HuH-7 (cell line): ENCODE results near the gene ALPK3.

Experiments
- DNase-seq: peaks from one replicate; pipeline ENCODE4 v3.0.0; 2011; ENCODE audit warnings: low spot score

Gene ALPK3

DNA sequence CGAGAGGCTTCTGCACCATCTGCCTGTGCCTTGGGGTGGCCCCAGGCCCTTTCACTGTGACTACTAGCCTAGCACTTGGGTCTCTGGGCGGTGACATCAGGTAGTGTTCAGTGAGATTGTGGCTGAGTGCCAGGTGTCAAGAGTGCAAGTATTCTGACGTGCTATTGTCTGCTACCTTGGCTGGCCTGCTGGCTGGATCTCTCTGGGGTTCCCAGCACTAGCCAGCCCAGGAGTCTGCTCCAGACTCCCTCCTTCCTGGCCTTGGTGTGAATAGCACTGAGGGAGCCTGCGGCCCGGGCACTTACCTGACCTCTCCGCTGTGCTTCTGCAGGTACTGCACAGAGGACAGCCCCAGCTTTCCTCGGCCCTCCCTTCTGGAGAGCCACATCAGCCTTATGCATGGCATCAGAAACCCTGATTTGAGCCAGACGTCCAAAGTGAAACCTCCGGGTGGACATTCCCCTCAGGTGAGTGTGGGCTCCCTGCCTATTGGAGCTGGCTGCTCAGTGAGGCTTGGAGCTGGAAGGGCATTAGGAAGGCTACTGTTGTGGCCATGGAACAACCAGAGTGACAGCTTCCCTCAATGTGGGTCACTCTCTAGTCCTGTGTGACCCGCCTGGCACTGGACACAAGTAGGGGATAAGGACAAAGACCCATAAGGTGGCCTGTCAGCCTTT is 17.5 kb upstream of the ALPK3 start:
- no peak for DNase-seq

DNA sequence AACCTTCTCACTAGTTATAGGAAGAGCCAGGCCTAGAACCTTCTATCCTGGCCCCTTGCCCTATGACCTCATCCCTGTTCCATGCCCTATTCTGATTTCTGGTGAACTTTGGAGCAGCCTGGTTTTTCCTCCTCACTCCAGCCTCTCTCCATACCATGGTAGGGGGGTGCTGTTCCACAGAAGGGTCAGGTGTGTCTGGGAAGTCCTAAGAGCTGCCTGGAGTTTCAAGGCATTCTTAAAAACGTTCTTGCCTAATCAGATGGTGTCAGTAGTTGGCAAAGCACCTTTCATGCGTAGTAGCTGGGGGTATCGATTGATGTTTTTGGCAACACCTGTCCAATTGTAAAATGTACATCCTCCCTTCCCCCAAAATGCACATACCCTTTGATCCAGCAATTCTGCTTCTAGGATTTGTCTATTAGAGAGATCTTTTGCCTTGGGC is 16.8 kb upstream of the ALPK3 start:
- no peak for DNase-seq

GRCh38 chr15:84804005-84804900 is 12.9 kb upstream of the ALPK3 start:
- DNase-seq = no peak

DNA sequence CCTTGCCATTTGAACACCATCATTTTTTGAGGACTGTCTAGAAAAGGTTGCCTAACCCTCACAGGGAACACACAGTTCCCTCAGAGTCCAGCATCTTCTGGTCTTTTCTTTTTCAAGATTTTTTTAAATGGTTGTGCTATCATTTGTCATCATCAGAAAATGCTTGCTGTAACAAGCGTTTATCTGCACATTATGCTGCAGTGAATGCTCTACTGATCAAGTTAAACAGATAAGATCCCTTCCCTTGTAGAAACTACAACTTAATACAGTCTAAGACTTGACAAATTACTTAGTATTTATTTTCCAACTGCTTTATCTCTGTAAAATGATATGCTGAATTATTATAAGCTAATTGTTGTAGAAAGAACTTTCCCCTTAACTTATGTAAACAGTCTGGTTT is 11.9 kb upstream of the ALPK3 start:
- no peak for DNase-seq

GRCh38 chr15:84807228-84807627 is 9.9 kb upstream of the ALPK3 start:
- no peak for DNase-seq

- DNase-seq = no peak
Observed at GRCh38 chr15:84810073-84810840, 6.9 kb upstream of the ALPK3 start.

DNA sequence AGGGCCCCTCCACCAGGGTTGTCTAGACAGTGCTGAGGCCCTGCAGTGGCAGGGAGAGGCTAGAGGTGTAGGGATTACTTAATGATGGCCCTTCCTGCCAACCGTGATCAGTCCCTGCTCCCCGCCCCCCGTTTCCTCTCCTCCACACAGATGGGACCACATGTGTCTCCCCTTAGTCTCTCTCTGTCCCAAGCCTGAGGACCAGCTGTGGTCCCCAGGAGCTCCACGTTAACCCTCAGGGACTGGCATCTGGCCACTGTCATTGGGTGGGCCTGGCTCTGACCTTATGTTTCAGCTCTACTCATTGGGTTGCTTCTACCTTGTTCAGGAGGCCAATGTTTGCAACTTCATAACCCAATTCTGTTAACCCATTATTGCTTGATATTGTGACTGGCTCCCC is 6.0 kb upstream of the ALPK3 start:
- DNase-seq = no peak

DNA sequence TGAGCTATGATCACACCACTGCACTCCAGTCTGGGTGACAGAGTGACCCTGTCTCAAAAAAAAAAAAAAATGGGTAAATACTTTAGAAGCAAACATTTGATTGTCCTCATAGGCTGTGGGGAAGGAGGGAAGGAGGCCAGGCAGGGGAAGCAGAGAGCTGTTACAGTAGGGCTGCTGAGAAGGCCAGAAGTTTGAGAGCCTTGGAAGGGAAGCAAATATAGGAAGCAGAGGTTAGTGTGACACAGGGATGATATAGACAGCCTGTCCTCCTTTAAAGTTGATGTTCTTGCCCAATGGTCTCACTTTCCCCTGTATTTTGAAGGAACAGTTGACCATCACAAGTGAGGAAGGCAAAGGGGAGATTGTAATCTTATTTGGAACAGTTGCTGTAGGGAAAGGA is 5.3 kb upstream of the ALPK3 start:
- DNase-seq = no peak

GRCh38 chr15:84812842-84813241 is 4.3 kb upstream of the ALPK3 start:
- DNase-seq = no peak

- no peak for DNase-seq
Observed at GRCh38 chr15:84813435-84813834, 3.7 kb upstream of the ALPK3 start.

GRCh38 chr15:84813931-84814330 is 3.2 kb upstream of the ALPK3 start:
- no peak for DNase-seq

DNA sequence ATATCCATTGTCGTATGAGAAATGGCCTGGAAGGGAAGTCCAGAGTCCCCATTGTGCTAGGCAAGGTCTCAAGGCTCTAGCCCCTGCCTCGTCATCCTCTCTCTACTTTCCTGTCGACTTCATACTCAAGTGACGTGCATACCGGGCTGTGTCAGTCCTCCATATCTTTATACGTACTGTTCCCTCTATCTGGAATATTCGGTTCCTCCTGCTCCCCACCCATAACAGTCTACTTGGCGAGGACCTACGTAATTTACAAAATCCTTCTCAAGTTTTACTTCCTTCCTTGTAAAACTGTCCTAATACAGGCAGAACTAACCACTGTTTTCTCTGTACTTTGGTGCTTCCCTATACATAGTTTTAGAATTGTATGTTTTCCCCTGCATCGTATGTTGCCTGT is 2.2 kb upstream of the ALPK3 start:
- DNase-seq = no peak

GRCh38 chr15:84817466-84818081 is 418 bp downstream of the ALPK3 start:
- DNase-seq = no peak

DNA sequence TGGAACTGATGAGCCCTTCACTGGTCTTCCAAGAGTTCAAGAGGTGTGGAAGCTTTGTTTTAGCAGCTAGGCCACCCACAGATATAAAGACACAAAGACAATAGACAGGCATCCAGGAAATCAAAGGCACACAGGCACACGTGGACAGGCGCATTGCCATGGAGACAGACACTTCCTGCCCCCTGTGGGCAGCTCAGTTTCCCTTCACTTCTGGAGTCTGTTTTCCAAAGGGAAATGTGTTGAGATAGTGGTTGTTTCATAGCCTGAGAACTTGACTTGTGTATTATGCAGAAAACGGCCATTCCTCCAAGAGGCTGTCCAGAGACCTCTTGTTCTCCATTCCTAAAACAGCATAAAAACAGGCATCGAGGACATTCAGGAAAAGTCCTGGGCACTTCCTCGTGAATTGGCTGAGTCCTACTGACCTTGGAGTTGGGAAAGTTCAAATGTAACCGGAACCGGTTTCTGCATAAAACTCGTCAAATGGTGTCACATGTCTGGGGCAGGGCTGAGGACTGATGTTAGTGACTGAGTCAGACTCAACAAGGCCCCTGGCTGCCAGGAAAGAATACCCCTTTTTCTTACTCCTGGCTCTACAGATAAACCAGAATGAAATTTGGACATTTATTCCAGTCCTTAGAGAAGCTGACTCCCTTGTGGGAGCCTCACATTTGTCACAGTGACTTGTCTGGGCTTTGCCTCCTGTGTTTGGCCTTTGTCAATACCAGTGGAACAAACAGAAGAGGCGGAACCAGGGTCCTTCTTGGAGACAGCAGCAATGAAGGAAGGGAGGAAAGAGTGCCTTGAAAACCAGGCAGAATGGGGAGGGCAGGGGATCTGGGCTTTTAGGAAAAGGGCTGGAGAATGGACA is 1.3 kb downstream of the ALPK3 start:
- no peak for DNase-seq

DNA sequence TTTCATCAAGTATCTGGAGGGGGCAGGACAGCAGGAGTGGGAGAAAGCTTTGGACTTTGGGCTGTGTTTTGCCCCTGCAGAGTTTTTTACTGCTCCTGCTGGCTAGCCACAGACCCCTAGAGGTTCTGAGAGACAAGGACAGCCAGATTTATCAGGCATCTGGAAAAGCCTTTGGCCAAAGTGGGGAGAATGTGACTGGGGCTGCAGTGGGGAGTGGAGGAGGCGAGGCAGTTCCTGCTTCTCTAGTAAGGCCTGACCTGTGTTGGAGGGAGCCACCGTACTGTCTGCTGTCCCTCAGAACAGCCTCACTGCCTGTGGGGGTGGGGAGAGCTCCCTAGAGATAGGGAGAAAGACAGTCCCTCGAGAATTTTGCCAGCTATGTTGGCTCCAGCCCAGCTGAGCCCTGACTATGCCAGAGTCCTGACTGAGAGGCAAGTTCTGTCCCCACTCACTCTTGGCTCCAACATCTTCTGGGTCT is 2.2 kb downstream of the ALPK3 start:
- peak; percentile 61 for DNase-seq

DNA sequence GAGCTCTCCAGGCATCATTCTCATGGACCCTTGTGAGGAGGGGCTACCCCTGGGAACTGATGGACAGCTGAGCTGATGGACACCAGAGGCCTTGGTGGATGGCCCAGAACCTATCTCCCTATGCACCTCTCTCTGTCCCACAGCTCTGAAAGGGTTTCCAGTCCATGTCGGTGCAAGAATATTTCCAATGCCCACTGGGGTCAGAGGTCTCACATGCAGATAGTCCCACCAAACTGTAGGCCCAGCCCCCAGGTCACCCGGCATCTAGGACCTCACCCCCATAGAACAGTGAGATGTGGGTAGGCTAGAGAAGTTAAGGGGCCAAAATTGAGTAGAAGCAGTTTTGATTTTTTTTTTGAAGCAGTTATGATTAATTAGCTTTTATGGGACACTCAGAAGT is 2.6 kb downstream of the ALPK3 start:
- DNase-seq = no peak

- no peak for DNase-seq
Observed at GRCh38 chr15:84821501-84822021, 4.4 kb downstream of the ALPK3 start.

DNA sequence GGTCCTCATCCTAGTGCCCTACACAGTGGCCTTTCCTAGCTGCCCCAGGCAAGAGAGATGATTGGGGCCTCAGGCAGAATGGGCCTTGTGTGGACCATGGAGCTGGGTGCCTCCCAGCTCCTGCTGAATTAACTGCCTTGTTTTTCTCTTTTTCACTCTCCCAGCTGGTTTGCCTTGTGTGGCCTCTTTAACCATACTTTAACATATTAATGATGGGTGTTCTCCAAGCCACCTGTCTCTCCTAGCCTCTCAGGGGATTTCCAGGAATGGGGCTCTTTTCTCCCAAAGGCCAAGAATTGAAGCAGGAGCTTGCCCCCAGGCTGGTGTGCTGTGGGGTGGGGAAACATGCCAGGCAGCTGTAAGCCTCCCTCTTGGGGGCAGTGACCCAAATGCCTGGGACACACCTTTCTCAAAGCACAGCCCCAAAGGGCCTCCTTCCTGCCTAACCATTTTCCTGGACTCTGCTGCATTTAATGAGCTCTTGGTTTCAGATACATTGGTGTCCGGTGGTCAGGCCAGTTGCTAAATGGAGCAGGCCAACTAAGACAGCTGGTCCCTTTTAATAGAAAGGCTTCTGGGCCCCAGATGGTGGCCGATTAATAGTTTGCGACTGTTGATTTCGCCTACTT is 5.6 kb downstream of the ALPK3 start:
- no peak for DNase-seq

GRCh38 chr15:84823282-84823878 is 6.2 kb downstream of the ALPK3 start:
- no peak for DNase-seq
